ENCODE data around the gene MZB1. TPM values are rescaled to one million over a fixed set of nuclear protein-coding genes. Genes with fewer than 3 reads are reported as not detected.

Gene MZB1
- total RNA-seq, 1 donor from 2014 or later, result 7.8 TPM

GRCh38 chr5:139408191-139408590 is 18.5 kb upstream of the MZB1 start:
- no peak overlapping the region for H3K4me3 ChIP-seq
- intact Hi-C loops (cut with DNase I), result no loop called here
- TF ChIP-seq CTCF (IDR thresholded peaks at IDR 0.05), result no peak
- no peaks in the 10 kb centered on the region for H3K9me3 ChIP-seq
- no peak for ATAC-seq
- H3K36me3 ChIP-seq, result peaks cover 8% of the 10 kb centered on the region
- peaks cover 13% of the 10 kb centered on the region for H3K4me1 ChIP-seq
- no peak overlapping the region for H3K27ac ChIP-seq
- DNase-seq, result no peak
- no peaks in the 10 kb centered on the region for H3K27me3 ChIP-seq (ENCODE audit: low read depth)

- ATAC-seq, result no peak
- H3K4me1 ChIP-seq, result peaks cover 19% of the 10 kb centered on the region
- no peak for TF ChIP-seq CTCF (IDR thresholded peaks at IDR 0.05)
Measured at GRCh38 chr5:139407517-139407916, 17.8 kb upstream of the MZB1 start.

GRCh38 chr5:139406963-139407362 is 17.2 kb upstream of the MZB1 start:
- no peak overlapping the region for H3K27ac ChIP-seq
- peaks cover 19% of the 10 kb centered on the region for H3K4me1 ChIP-seq
- H3K27me3 ChIP-seq (ENCODE audit: low read depth), result no peaks in the 10 kb centered on the region
- H3K4me3 ChIP-seq, result no peak overlapping the region
- DNase-seq, result no peak
- intact Hi-C loops (cut with DNase I), result no loop called here
- no peak for TF ChIP-seq CTCF (IDR thresholded peaks at IDR 0.05)
- H3K36me3 ChIP-seq, result no peaks in the 10 kb centered on the region
- no peak for ATAC-seq
- H3K9me3 ChIP-seq, result no peaks in the 10 kb centered on the region

More at GRCh38 chr5:139407517-139407916, 17.8 kb upstream of the MZB1 start:
- Histone ChIP-seq H3K4me3 (no peak overlapping the region), H3K36me3 (peaks cover 1% of the 10 kb centered on the region), H3K9me3 (no peaks in the 10 kb centered on the region), H3K27ac (no peak overlapping the region), H3K27me3 (ENCODE audit: low read depth) (no peaks in the 10 kb centered on the region)
- intact Hi-C loops (cut with DNase I), result no loop called here
- no peak for DNase-seq

- Histone ChIP-seq H3K4me1 (peaks cover 19% of the 10 kb centered on the region), H3K4me3 (peak overlapping the region; percentile 61), H3K27me3 (ENCODE audit: low read depth) (no peaks in the 10 kb centered on the region), H3K36me3 (no peaks in the 10 kb centered on the region), H3K27ac (peak overlapping the region; percentile 90), H3K9me3 (no peaks in the 10 kb centered on the region)
- TF ChIP-seq CTCF (IDR thresholded peaks at IDR 0.05), result no peak
- DNase-seq, result no peak
- ATAC-seq, result no peak
- intact Hi-C loops (cut with DNase I), result no loop called here
Measured at GRCh38 chr5:139404484-139404840, 14.7 kb upstream of the MZB1 start.

GRCh38 chr5:139403787-139404483 is 14.2 kb upstream of the MZB1 start, which contains the start of gene SPATA24:
Gene SPATA24, minus strand, starts transcription at chr5:139404089. Its CDS starts 29 bp downstream, at chr5:139404060.
- peak; percentile 97 to 98 for ATAC-seq
- no peaks in the 10 kb centered on the region for H3K36me3 ChIP-seq
- intact Hi-C loops (cut with DNase I), result no loop called here
- H3K27ac ChIP-seq, result peak within 1 kb of the TSS; percentile 90
- H3K4me1 ChIP-seq, result peaks cover 19% of the 10 kb centered on the region
- H3K27me3 ChIP-seq (ENCODE audit: low read depth), result no peaks in the 10 kb centered on the region
- DNase-seq, result peak; percentile 98
- peak within 1 kb of the TSS; percentile 61 for H3K4me3 ChIP-seq
- TF ChIP-seq CTCF (IDR thresholded peaks at IDR 0.05), result no peak
- H3K9me3 ChIP-seq, result no peaks in the 10 kb centered on the region
